A673 (cell line): Measurements from ENCODE around the gene WHAMM.

ENCODE experiments used
- CTCF ChIP-seq: fragments of 300-800, 200-600 bp; sonication (generic); conservative IDR thresholded peaks from 2 replicates; pipeline ENCODE4 v1.5.1; 2017; ENCODE audit warnings: low read depth, mild to moderate bottlenecking, antibody characterized with exemption, low read length, moderate library complexity, mixed read lengths
- EZH2 ChIP-seq: fragments of 200-600 bp; sonication (generic); IDR thresholded peaks from 2 replicates; pipeline ENCODE4 v1.6.1; 2017; ENCODE audit warnings: borderline replicate concordance, low read depth, mild to moderate bottlenecking, mixed read lengths, antibody characterized with exemption, low read length; ENCODE audit not compliant: poor library complexity, severe bottlenecking

GRCh38 chr15:82855286-82856100 lies 46.1 kb downstream of the WHAMM start:
- TF ChIP-seq EZH2 = no peak
- no peak for TF ChIP-seq CTCF
